ENCODE measurements around the gene SNRPB. TPM values are rescaled to one million over a fixed set of nuclear protein-coding genes. Genes with fewer than 3 reads are reported as not detected.

The SNRPB gene
- polyA plus RNA-seq, 1 experiment = 137 TPM

- Histone ChIP-seq H3K27ac (ENCODE audit: low read depth, low read length) (no peak overlapping the region), H3K27me3 (ENCODE audit: control insufficient read depth, insufficient read depth, low read length) (peaks cover 10% of the 10 kb centered on the region), H3K4me3 (ENCODE audit: low read depth, low read length) (no peak overlapping the region), H3K9me3 (ENCODE audit: control insufficient read depth, insufficient read depth, low read length) (no peaks in the 10 kb centered on the region; the same call in 1 of the 2 replicates)
- TF ChIP-seq, protein P1, sequence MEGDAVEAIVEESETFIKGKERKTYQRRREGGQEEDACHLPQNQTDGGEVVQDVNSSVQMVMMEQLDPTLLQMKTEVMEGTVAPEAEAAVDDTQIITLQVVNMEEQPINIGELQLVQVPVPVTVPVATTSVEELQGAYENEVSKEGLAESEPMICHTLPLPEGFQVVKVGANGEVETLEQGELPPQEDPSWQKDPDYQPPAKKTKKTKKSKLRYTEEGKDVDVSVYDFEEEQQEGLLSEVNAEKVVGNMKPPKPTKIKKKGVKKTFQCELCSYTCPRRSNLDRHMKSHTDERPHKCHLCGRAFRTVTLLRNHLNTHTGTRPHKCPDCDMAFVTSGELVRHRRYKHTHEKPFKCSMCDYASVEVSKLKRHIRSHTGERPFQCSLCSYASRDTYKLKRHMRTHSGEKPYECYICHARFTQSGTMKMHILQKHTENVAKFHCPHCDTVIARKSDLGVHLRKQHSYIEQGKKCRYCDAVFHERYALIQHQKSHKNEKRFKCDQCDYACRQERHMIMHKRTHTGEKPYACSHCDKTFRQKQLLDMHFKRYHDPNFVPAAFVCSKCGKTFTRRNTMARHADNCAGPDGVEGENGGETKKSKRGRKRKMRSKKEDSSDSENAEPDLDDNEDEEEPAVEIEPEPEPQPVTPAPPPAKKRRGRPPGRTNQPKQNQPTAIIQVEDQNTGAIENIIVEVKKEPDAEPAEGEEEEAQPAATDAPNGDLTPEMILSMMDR (IDR thresholded peaks at IDR 0.05; ENCODE audit: low read depth, low read length) = no peak
- POLR2A ChIA-PET = no interaction called here
- CTCF ChIA-PET = no interaction called here
- DNase-seq (ENCODE audit: low read depth, low spot score) = no peak
These were observed 52.2 kb downstream of the SNRPB start for GRCh38 chr20:2418388-2418787.

- peaks cover 10% of the 10 kb centered on the region for H3K27me3 ChIP-seq (ENCODE audit: control insufficient read depth, insufficient read depth, low read length)
- H3K4me3 ChIP-seq (ENCODE audit: low read depth, low read length) = no peak overlapping the region
- POLR2A ChIA-PET = no interaction called here
- TF ChIP-seq, protein P1 (IDR thresholded peaks at IDR 0.05; ENCODE audit: low read depth, low read length) = no peak
- DNase-seq (ENCODE audit: low read depth, low spot score) = no peak
- CTCF ChIA-PET = no interaction called here
- no peaks in the 10 kb centered on the region; the same call in 1 of the 2 replicates for H3K9me3 ChIP-seq (ENCODE audit: control insufficient read depth, insufficient read depth, low read length)
- no peak overlapping the region for H3K27ac ChIP-seq (ENCODE audit: low read depth, low read length)
These were observed 53.4 kb downstream of the SNRPB start for GRCh38 chr20:2417213-2417541.

GRCh38 chr20:2416541-2417212 lies 53.9 kb downstream of the SNRPB start:
- ChIA-PET POLR2A (no interaction called here), CTCF (no interaction called here)
- Histone ChIP-seq H3K27me3 (ENCODE audit: control insufficient read depth, insufficient read depth, low read length) (peaks cover 10% of the 10 kb centered on the region), H3K27ac (ENCODE audit: low read depth, low read length) (no peak overlapping the region), H3K9me3 (ENCODE audit: control insufficient read depth, insufficient read depth, low read length) (no peaks in the 10 kb centered on the region; the same call in 1 of the 2 replicates), H3K4me3 (ENCODE audit: low read depth, low read length) (no peak overlapping the region)
- TF ChIP-seq, protein P1 (IDR thresholded peaks at IDR 0.05; ENCODE audit: low read depth, low read length) = no peak
- DNase-seq (ENCODE audit: low read depth, low spot score) = no peak

Small RNA genes within 50 kb of the gene (small RNA-seq; reads per million reads assigned to genes)
- gene RF00019 (ENCODE audit: insufficient read length, low read depth) = not detected

Other genes with a start within 250 kb of the SNRPB start
- gene TGM3, start 174.8 kb downstream of the SNRPB start, polyA plus RNA-seq (2011; rRNA removed) = not detected in 2 replicates
- gene TGM6, start 89.9 kb downstream of the SNRPB start, polyA plus RNA-seq (2011; rRNA removed) = not detected in 2 replicates
- gene ZNF343, start 38.1 kb upstream of the SNRPB start, polyA plus RNA-seq (2011; rRNA removed) = 10.8 and 11.4 TPM in 2 replicates
- not detected in 2 replicates for gene TMC2, start 65.8 kb upstream of the SNRPB start, polyA plus RNA-seq (2011; rRNA removed)
- gene NOP56, start 181.8 kb upstream of the SNRPB start, polyA plus RNA-seq (2011; rRNA removed) = 126 and 142 TPM in 2 replicates
- 113 and 116 TPM in 2 replicates for gene IDH3B, start 193.4 kb upstream of the SNRPB start, polyA plus RNA-seq (2011; rRNA removed)
- 0.60 and 0.98 TPM in 2 replicates for gene EBF4, start 222.0 kb upstream of the SNRPB start, polyA plus RNA-seq (2011; rRNA removed)